Measurements from ENCODE around the gene DKK3. TPM values are rescaled to one million over a fixed set of nuclear protein-coding genes. Genes with fewer than 3 reads are reported as not detected.

DKK3 gene
- polyA plus RNA-seq, 3 donors: not detected

GRCh38 chr11:11985016-11985715, 23.3 kb downstream of the DKK3 start:
- H3K27me3 Mint-ChIP-seq (ENCODE audit: low read depth in 3 of 3): peaks cover 0 to 4% (median 0%) of the 10 kb centered on the region in 3 donors
- Histone ChIP-seq H3K79me2 (ENCODE audit: insufficient read depth, low read length) (no peaks in the 10 kb centered on the region), H3K4me1 (ENCODE audit: control insufficient read depth in 1 of 2, insufficient read depth in 2 of 2, low read length in 2 of 2) (no peaks in the 10 kb centered on the region), H3K27me3 (ENCODE audit: control insufficient read depth in 2 of 2, insufficient read depth in 2 of 2, low read length in 2 of 2) (no peaks in the 10 kb centered on the region), H3K4me3 (replicated peaks in 1 of 3; ENCODE audit: low read depth in 2 of 3, low read length in 3 of 3) (no peak overlapping the region), H3K36me3 (replicated peaks in 1 of 2; ENCODE audit: control insufficient read depth in 1 of 2, insufficient read depth in 2 of 2, low read length in 2 of 2) (no peaks in the 10 kb centered on the region), H2AFZ (ENCODE audit: insufficient read depth, low read depth, low read length, poor library complexity, severe bottlenecking) (no peak overlapping the region), H3K9ac (ENCODE audit: insufficient read depth, low read length, poor library complexity, severe bottlenecking) (no peak overlapping the region), H3K4me2 (replicated peaks; ENCODE audit: extremely low read depth, low read length, poor library complexity, severe bottlenecking) (no peak overlapping the region), H3K27ac (ENCODE audit: low read depth in 1 of 2, low read length in 2 of 2) (no peak overlapping the region), H3K9me3 (replicated peaks in 1 of 2; ENCODE audit: control insufficient read depth in 1 of 2, insufficient read depth in 1 of 2, low read length in 2 of 2) (peaks cover 0 to 7% of the 10 kb centered on the region in 2 donors), H4K20me1 (ENCODE audit: insufficient read depth, low read length) (no peaks in the 10 kb centered on the region)
- H3K4me3 Mint-ChIP-seq: no peak overlapping the region
- peaks cover 0 to 7% (median 2%) of the 10 kb centered on the region in 7 donors for H3K9me3 Mint-ChIP-seq
- no peak for DNase-seq
- TF ChIP-seq, protein P1, sequence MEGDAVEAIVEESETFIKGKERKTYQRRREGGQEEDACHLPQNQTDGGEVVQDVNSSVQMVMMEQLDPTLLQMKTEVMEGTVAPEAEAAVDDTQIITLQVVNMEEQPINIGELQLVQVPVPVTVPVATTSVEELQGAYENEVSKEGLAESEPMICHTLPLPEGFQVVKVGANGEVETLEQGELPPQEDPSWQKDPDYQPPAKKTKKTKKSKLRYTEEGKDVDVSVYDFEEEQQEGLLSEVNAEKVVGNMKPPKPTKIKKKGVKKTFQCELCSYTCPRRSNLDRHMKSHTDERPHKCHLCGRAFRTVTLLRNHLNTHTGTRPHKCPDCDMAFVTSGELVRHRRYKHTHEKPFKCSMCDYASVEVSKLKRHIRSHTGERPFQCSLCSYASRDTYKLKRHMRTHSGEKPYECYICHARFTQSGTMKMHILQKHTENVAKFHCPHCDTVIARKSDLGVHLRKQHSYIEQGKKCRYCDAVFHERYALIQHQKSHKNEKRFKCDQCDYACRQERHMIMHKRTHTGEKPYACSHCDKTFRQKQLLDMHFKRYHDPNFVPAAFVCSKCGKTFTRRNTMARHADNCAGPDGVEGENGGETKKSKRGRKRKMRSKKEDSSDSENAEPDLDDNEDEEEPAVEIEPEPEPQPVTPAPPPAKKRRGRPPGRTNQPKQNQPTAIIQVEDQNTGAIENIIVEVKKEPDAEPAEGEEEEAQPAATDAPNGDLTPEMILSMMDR (IDR thresholded peaks at IDR 0.05): no peak
- no peak overlapping the region for H3K27ac Mint-ChIP-seq
- peaks cover 4% of the 10 kb centered on the region for H3K4me1 Mint-ChIP-seq
- H3K36me3 Mint-ChIP-seq: no peaks in the 10 kb centered on the region
- 95% methylated on average over 7 of the region's 8 CpGs for WGBS (ENCODE audit: insufficient coverage)
- intact Hi-C loops (cut with micrococcal nuclease): no loop called here

DNA sequence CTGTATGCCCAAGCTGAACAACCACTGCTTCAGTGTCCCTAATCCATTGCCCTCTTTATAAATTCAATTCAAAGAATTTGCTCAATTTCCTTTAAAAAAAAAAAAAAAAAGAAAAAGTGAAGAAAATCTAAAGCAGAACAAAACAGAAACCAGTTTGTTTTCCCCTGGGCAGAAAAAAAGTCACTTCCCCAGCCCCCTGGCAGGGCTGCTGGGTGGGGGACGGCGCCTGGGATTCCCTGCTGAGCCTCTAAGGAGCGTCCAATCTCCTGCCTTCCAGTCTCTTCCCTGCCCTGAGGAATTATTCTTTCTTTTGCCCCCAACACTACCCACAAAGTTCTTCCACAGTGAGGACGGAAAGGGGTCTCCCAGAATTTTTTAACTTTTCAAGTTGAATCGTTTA, 23.9 kb downstream of the DKK3 start:
- H3K4me3 ChIP-seq (replicated peaks in 1 of 3; ENCODE audit: low read depth in 2 of 3, low read length in 3 of 3): no peak overlapping the region
- TF ChIP-seq, protein P1 (IDR thresholded peaks at IDR 0.05): no peak
- no peak overlapping the region for H3K27ac Mint-ChIP-seq
- peaks cover 4% of the 10 kb centered on the region for H3K4me1 Mint-ChIP-seq
- intact Hi-C loops (cut with micrococcal nuclease): no loop called here
- no peak overlapping the region for H3K4me2 ChIP-seq (replicated peaks; ENCODE audit: extremely low read depth, low read length, poor library complexity, severe bottlenecking)
- H4K20me1 ChIP-seq (ENCODE audit: insufficient read depth, low read length): no peaks in the 10 kb centered on the region
- no peaks in the 10 kb centered on the region for H3K36me3 Mint-ChIP-seq
- DNase-seq: no peak
- H3K27me3 Mint-ChIP-seq (ENCODE audit: low read depth in 3 of 3): peaks cover 0 to 4% (median 0%) of the 10 kb centered on the region in 3 donors
- no peak overlapping the region for H3K27ac ChIP-seq (ENCODE audit: low read depth in 1 of 2, low read length in 2 of 2)
- peaks cover 0 to 7% (median 2%) of the 10 kb centered on the region in 7 donors for H3K9me3 Mint-ChIP-seq
- no peaks in the 10 kb centered on the region for H3K4me1 ChIP-seq (ENCODE audit: control insufficient read depth in 1 of 2, insufficient read depth in 2 of 2, low read length in 2 of 2)
- H3K9me3 ChIP-seq (replicated peaks in 1 of 2; ENCODE audit: control insufficient read depth in 1 of 2, insufficient read depth in 1 of 2, low read length in 2 of 2): peaks cover 0 to 7% of the 10 kb centered on the region in 2 donors
- H3K27me3 ChIP-seq (ENCODE audit: control insufficient read depth in 2 of 2, insufficient read depth in 2 of 2, low read length in 2 of 2): no peaks in the 10 kb centered on the region
- no peaks in the 10 kb centered on the region for H3K79me2 ChIP-seq (ENCODE audit: insufficient read depth, low read length)
- no peaks in the 10 kb centered on the region for H3K36me3 ChIP-seq (replicated peaks in 1 of 2; ENCODE audit: control insufficient read depth in 1 of 2, insufficient read depth in 2 of 2, low read length in 2 of 2)
- no peak overlapping the region for H3K4me3 Mint-ChIP-seq
- H2AFZ ChIP-seq (ENCODE audit: insufficient read depth, low read depth, low read length, poor library complexity, severe bottlenecking): no peak overlapping the region
- 0% methylated on average over 1 of the region's 5 CpGs for WGBS (ENCODE audit: insufficient coverage)
- H3K9ac ChIP-seq (ENCODE audit: insufficient read depth, low read length, poor library complexity, severe bottlenecking): no peak overlapping the region
